ENCODE results near the gene TTLL1.

DNA sequence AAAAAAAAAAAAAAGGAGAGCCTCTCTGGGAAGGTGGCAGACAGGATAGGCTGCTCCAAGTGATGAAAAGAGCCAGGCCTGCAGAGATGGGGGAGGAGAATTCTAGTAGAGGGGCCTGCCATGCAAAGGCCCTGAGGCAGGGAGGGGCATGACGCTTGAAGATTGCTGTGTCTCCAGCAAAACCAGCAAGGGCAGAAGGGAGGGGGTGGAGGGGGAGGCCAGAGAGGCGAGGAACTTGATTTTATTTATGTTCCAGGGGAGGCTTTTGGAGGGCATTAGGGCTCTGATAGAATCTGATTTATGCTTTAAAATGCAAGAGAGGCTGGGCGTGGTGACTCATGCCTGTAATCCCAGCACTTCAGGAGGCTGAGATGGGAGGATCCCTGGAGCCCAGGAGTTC lies 57.6 kb downstream of the TTLL1 start:
- TF ChIP-seq, protein P1, sequence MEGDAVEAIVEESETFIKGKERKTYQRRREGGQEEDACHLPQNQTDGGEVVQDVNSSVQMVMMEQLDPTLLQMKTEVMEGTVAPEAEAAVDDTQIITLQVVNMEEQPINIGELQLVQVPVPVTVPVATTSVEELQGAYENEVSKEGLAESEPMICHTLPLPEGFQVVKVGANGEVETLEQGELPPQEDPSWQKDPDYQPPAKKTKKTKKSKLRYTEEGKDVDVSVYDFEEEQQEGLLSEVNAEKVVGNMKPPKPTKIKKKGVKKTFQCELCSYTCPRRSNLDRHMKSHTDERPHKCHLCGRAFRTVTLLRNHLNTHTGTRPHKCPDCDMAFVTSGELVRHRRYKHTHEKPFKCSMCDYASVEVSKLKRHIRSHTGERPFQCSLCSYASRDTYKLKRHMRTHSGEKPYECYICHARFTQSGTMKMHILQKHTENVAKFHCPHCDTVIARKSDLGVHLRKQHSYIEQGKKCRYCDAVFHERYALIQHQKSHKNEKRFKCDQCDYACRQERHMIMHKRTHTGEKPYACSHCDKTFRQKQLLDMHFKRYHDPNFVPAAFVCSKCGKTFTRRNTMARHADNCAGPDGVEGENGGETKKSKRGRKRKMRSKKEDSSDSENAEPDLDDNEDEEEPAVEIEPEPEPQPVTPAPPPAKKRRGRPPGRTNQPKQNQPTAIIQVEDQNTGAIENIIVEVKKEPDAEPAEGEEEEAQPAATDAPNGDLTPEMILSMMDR (IDR thresholded peaks at IDR 0.05; ENCODE audit: borderline replicate concordance, extremely low read depth, low read length, poor library complexity, severe bottlenecking), result no peak
- TF ChIP-seq EZH2 (IDR thresholded peaks at IDR 0.05; ENCODE audit: borderline replicate concordance, low read depth, low read length, severe bottlenecking), result no peak
